Hepatocyte (in vitro differentiated cells): ENCODE results near the gene FAM174C. TPM values are rescaled to one million over a fixed set of nuclear protein-coding genes. Genes with fewer than 3 reads are reported as not detected.

ENCODE experiments used
- DNase-seq: peaks from one replicate; pipeline ENCODE4 v3.0.0-alpha.2; 2016; ENCODE audit warnings: low spot score
- H2AFZ ChIP-seq: fragments of 200-600 bp; sonication (generic); 2 replicates; pipeline ENCODE4 v1.6.0; 2016; ENCODE audit warnings: antibody characterized with exemption, mild to moderate bottlenecking
- H3K27ac ChIP-seq: fragments of 200-600 bp; sonication (generic); 2 replicates; pipeline ENCODE4 v1.5.1; 2016; ENCODE audit warnings: mild to moderate bottlenecking
- H3K27me3 ChIP-seq: fragments of 200-600 bp; sonication (generic); 2 replicates; pipeline ENCODE4 v1.6.1; 2016
- H3K36me3 ChIP-seq: fragments of 200-600 bp; sonication (generic); replicated peaks from 2 replicates; pipeline ENCODE4 v1.5.1; 2016; ENCODE audit warnings: low read depth; ENCODE audit not compliant: insufficient read depth
- H3K4me1 ChIP-seq: fragments of 200-600 bp; sonication (generic); 2 replicates; pipeline ENCODE4 v1.5.1; 2016; ENCODE audit warnings: mild to moderate bottlenecking, moderate library complexity; ENCODE audit not compliant: insufficient read depth
- H3K4me2 ChIP-seq: fragments of 200-600 bp; sonication (generic); 2 replicates; pipeline ENCODE4 v1.6.0; 2016
- H3K4me3 ChIP-seq: fragments of 200-600 bp; sonication (generic); 2 replicates; pipeline ENCODE4 v1.5.1; 2016; ENCODE audit warnings: mild to moderate bottlenecking
- H3K79me2 ChIP-seq: fragments of 200-600 bp; sonication (generic); 2 replicates; pipeline ENCODE4 v1.6.0; 2017; ENCODE audit warnings: mild to moderate bottlenecking
- H3K9me2 ChIP-seq: fragments of 200-600 bp; sonication (generic); replicated peaks from 2 replicates; pipeline ENCODE4 v1.6.0; 2017; ENCODE audit warnings: mild to moderate bottlenecking; ENCODE audit not compliant: insufficient read depth
- H3K9me3 ChIP-seq: fragments of 200-600 bp; sonication (generic); 2 replicates; pipeline ENCODE4 v1.5.1; 2016; ENCODE audit warnings: low read depth, mild to moderate bottlenecking
- H4K20me1 ChIP-seq: fragments of 200-600 bp; sonication (generic); 2 replicates; pipeline ENCODE4 v1.6.0; 2016; ENCODE audit warnings: mild to moderate bottlenecking; ENCODE audit not compliant: insufficient read depth, poor library complexity, severe bottlenecking
- EZH2 ChIP-seq: fragments of 200-600 bp; sonication (generic); IDR thresholded peaks from 2 replicates; pipeline ENCODE4 v1.6.1; 2016; ENCODE audit warnings: antibody characterized with exemption, mild to moderate bottlenecking, borderline replicate concordance
- EZH2phosphoT487 ChIP-seq: fragments of 200-600 bp; sonication (generic); IDR thresholded peaks from one replicate; pipeline ENCODE4 v1.6.1; 2018; ENCODE audit warnings: antibody characterized with exemption, mild to moderate bottlenecking, low read depth, moderate library complexity; ENCODE audit not compliant: unreplicated experiment, severe bottlenecking
- WGBS: methylation state at CpG from one replicate; pipeline ENCODE4 v1.1.6; 2016; ENCODE audit warnings: low lambda C conversion rate; ENCODE audit errors: missing lambda C conversion rate; 5-methylcytosine and 5-hydroxymethylcytosine counted together
- polyA plus RNA-seq: library from polyadenylated mRNA; unstranded; fragments of >200 nt; fragmentation: Nextera tagmentation; extraction: Ambion mirVana; gene quantifications from 2 replicates; pipeline ENCODE4 v1.2.1, GENCODE V29; 2016
- total RNA-seq: library from RNA; depleted of rRNA; stranded (reverse); fragments of >200 nt; gene quantifications from 2 replicates; pipeline ENCODE4 v1.2.3, GENCODE V29; 2014
- TF ChIP-seq, protein P1 (sequence below): fragments of 200-600 bp; sonication (generic); IDR thresholded peaks from 2 replicates; pipeline ENCODE4 v1.5.1; 2016; ENCODE audit warnings: antibody characterized with exemption, mild to moderate bottlenecking; ENCODE audit not compliant: poor library complexity

Gene FAM174C
- total and polyA plus RNA-seq, 2 experiments from 2014 or later = 25.5 to 79.9 TPM

DNA sequence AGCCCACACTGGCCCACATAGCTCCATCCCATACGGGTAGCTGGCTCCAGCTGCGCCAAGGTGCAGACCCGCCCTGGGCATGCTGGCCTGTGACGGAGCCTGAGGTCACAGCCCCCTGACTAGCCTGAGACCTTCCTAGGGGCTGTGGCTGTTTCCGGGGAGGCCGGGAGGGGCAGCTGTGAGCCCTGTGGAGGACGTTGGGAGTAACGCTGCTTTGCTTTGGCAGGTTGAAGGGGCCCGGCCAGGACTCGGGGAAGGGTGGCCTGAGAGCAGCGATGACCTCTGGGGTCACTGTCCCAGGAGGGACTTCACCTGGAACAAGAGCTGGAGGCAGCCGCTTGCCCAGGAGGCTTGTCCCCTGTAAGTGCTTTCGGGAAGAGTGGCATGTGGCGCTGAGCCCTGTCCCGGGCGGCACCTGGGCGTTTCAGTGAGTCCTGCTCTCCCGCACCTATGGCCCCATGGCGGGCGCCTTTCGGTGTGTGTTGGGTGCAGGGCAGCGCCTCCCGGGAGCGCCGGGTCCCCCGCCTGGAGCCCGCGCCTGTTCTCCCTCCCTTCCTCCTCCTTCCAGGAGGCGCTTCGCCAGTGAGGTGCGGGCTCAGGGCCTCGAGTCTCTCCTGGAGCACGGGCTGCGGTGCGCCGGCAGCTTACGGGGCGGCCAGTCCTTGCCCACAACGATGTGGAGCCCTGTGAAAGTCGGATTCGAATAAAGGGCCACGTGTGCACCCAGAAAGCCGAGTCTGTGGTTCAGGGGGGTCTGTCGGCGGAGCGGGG is 1.1 kb upstream of the FAM174C start:
- H4K20me1 ChIP-seq = peaks cover 50% of the 10 kb centered on the region
- WGBS = 93% methylated on average over 34 of the region's 46 CpGs
- H3K9me3 ChIP-seq = no peaks in the 10 kb centered on the region
- DNase-seq = no peak
- no peak for TF ChIP-seq EZH2phosphoT487
- TF ChIP-seq EZH2 = no peak
- TF ChIP-seq, protein P1, sequence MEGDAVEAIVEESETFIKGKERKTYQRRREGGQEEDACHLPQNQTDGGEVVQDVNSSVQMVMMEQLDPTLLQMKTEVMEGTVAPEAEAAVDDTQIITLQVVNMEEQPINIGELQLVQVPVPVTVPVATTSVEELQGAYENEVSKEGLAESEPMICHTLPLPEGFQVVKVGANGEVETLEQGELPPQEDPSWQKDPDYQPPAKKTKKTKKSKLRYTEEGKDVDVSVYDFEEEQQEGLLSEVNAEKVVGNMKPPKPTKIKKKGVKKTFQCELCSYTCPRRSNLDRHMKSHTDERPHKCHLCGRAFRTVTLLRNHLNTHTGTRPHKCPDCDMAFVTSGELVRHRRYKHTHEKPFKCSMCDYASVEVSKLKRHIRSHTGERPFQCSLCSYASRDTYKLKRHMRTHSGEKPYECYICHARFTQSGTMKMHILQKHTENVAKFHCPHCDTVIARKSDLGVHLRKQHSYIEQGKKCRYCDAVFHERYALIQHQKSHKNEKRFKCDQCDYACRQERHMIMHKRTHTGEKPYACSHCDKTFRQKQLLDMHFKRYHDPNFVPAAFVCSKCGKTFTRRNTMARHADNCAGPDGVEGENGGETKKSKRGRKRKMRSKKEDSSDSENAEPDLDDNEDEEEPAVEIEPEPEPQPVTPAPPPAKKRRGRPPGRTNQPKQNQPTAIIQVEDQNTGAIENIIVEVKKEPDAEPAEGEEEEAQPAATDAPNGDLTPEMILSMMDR = no peak
- peak overlapping the region; percentile 16 for H3K4me3 ChIP-seq
- H2AFZ ChIP-seq = no peak overlapping the region
- peak overlapping the region; percentile 89 for H3K4me2 ChIP-seq
- H3K27me3 ChIP-seq = no peaks in the 10 kb centered on the region
- peaks cover 67% of the 10 kb centered on the region for H3K79me2 ChIP-seq
- peak overlapping the region; percentile 99 for H3K27ac ChIP-seq
- peaks cover 38% of the 10 kb centered on the region for H3K4me1 ChIP-seq
- no peaks in the 10 kb centered on the region for H3K9me2 ChIP-seq
- peaks cover 5% of the 10 kb centered on the region for H3K36me3 ChIP-seq

DNA sequence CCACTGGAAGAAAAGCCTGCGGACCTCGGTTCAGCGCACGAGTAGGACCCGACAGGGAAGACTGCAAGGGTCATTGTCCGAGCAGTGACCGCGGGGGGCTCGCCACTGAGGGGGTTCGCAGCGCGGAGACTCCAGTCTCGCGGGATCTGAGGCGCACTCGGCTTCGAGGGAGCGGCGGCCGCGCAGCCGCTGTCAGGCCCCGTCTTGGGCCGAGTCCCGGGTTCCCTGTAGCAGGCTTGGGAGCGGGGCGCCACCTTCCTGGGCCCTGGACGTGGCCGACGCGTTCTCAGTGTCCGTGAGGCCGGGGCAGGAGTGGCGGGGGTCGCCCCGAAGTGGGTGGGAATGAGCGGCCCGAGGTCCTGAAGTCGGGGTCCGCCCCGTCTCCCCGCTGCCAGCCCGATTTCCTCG is 474 bp upstream of the FAM174C start:
- H3K4me3 ChIP-seq = peak overlapping the region; percentile 16
- H3K9me3 ChIP-seq = no peaks in the 10 kb centered on the region
- 65% methylated on average over 35 of the region's 44 CpGs for WGBS
- peak overlapping the region; percentile 99 for H3K27ac ChIP-seq
- H4K20me1 ChIP-seq = peaks cover 47% of the 10 kb centered on the region
- no peaks in the 10 kb centered on the region for H3K9me2 ChIP-seq
- TF ChIP-seq EZH2 (no peak), EZH2phosphoT487 (no peak)
- TF ChIP-seq, protein P1 = no peak
- H3K27me3 ChIP-seq = no peaks in the 10 kb centered on the region
- DNase-seq = no peak
- H2AFZ ChIP-seq = no peak overlapping the region
- peak overlapping the region; percentile 89 for H3K4me2 ChIP-seq
- H3K79me2 ChIP-seq = peaks cover 65% of the 10 kb centered on the region
- peaks cover 38% of the 10 kb centered on the region for H3K4me1 ChIP-seq
- H3K36me3 ChIP-seq = peaks cover 5% of the 10 kb centered on the region

DNA sequence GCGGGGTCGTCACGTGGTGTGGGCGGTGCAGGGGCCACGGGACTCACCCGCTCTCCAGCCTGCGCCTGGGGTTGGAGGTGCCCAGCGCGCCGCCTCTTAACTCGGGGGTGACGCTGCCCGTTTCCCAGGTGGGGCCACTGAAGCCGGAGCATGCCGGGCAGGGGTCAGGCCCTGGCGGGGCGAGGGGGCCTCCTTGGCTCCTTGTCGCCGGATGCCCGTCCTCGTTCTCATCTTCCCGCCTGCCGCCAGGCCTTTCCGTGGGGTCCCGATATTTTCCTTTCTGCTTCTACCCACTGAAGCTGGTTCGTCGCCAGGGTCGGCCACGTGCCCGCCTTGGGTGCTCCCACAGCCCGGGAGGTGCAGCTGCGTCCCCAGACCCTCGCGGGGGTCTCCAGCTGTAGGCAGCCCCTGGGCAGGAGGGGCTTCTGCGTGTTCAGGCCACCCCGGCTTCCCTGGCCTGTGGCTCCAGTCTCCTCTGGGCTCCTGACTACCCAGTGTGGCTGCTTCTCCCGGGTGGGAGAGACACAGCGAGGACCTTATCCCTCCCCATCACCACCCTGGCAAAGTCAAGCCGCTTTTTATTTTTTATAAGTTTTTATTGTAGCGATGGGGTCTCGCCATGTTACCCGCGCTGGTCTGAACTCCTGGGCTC is 772 bp downstream of the FAM174C start:
- Histone ChIP-seq H3K36me3 (peaks cover 5% of the 10 kb centered on the region), H2AFZ (peak overlapping the region; percentile 18), H3K4me2 (peak overlapping the region; percentile 89)

More for the DNA sequence above, 772 bp downstream of the FAM174C start:
- Histone ChIP-seq H3K4me3 (peak overlapping the region; percentile 21), H3K4me1 (peaks cover 28% of the 10 kb centered on the region), H3K27me3 (no peaks in the 10 kb centered on the region), H3K79me2 (peaks cover 52% of the 10 kb centered on the region), H3K9me3 (no peaks in the 10 kb centered on the region), H3K27ac (peak overlapping the region; percentile 99), H4K20me1 (peaks cover 35% of the 10 kb centered on the region), H3K9me2 (no peaks in the 10 kb centered on the region)
- DNase-seq = no peak
- TF ChIP-seq, protein P1 = no peak
- TF ChIP-seq EZH2 = no peak
- no peak for TF ChIP-seq EZH2phosphoT487
- WGBS = 24% methylated on average over 35 of the region's 43 CpGs
